Large intestine (tissue), 3 donors: ENCODE results near the gene USP32. TPM values are rescaled to one million over a fixed set of nuclear protein-coding genes. Genes with fewer than 3 reads are reported as not detected.

ENCODE experiments used
- DNase-seq, 2 donors: peaks; one replicate each; pipeline versions ENCODE4 v3.0.0 to v3.0.0-alpha.2; 2013
- H3K27ac ChIP-seq: one replicate; pipeline ENCODE4 v1.5.1; 2013; ENCODE audit warnings: low read length
- H3K27me3 ChIP-seq: 2 replicates; pipeline ENCODE4 v1.6.1; 2013; ENCODE audit warnings: low read length; ENCODE audit not compliant: control insufficient read depth, insufficient read depth
- H3K36me3 ChIP-seq: 2 replicates; pipeline ENCODE4 v1.6.1; 2013; ENCODE audit warnings: low read length; ENCODE audit not compliant: control insufficient read depth, insufficient read depth
- H3K4me1 ChIP-seq: one replicate; pipeline ENCODE4 v1.6.1; 2013; ENCODE audit warnings: low read length; ENCODE audit not compliant: control insufficient read depth, insufficient read depth
- H3K4me3 ChIP-seq: one replicate; pipeline ENCODE4 v1.5.1; 2013; ENCODE audit warnings: low read length
- H3K9me3 ChIP-seq: one replicate; pipeline ENCODE4 v1.6.1; 2013; ENCODE audit warnings: mild to moderate bottlenecking, low read depth, low read length, moderate library complexity; ENCODE audit not compliant: control insufficient read depth
- WGBS: methylation state at CpG from one replicate; pipeline ENCODE4 v1.1.5; 2013; ENCODE audit warnings: low lambda C conversion rate; ENCODE audit not compliant: insufficient coverage; 5-methylcytosine and 5-hydroxymethylcytosine counted together
- polyA plus RNA-seq: library from polyadenylated mRNA; unstranded; fragments of 120-200 nt; gene quantifications from one replicate; pipeline ENCODE4 v1.2.1, GENCODE V29; 2013

USP32 gene
- polyA plus RNA-seq, 1 donor = 24.0 TPM

- WGBS = 100% methylated on average over 1 of the region's 6 CpGs
- H3K36me3 ChIP-seq = no peaks in the 10 kb centered on the region
- no peaks in the 10 kb centered on the region for H3K9me3 ChIP-seq
- no peak for DNase-seq
- no peak overlapping the region for H3K27ac ChIP-seq
- H3K4me1 ChIP-seq = no peaks in the 10 kb centered on the region
- H3K27me3 ChIP-seq = no peaks in the 10 kb centered on the region
- no peak overlapping the region for H3K4me3 ChIP-seq
These were observed 19.0 kb downstream of the USP32 start for GRCh38 chr17:60372790-60373483.

GRCh38 chr17:60371818-60372510 lies 20.0 kb downstream of the USP32 start:
- no peaks in the 10 kb centered on the region for H3K9me3 ChIP-seq
- no peaks in the 10 kb centered on the region for H3K27me3 ChIP-seq
- 34% methylated on average over 2 of the region's 4 CpGs for WGBS
- H3K4me3 ChIP-seq = no peak overlapping the region
- no peak for DNase-seq
- H3K4me1 ChIP-seq = no peaks in the 10 kb centered on the region
- H3K36me3 ChIP-seq = no peaks in the 10 kb centered on the region
- no peak overlapping the region for H3K27ac ChIP-seq

- Histone ChIP-seq H3K4me1 (no peaks in the 10 kb centered on the region), H3K4me3 (no peak overlapping the region), H3K9me3 (no peaks in the 10 kb centered on the region), H3K27me3 (no peaks in the 10 kb centered on the region), H3K27ac (no peak overlapping the region), H3K36me3 (no peaks in the 10 kb centered on the region)
- no CpG with 5 or more reads among the region's 3 CpGs for WGBS
- DNase-seq = no peak
These were observed 20.5 kb downstream of the USP32 start for GRCh38 chr17:60371416-60371815.

GRCh38 chr17:60369727-60370126 lies 22.2 kb downstream of the USP32 start:
- Histone ChIP-seq H3K27ac (no peak overlapping the region), H3K36me3 (no peaks in the 10 kb centered on the region), H3K27me3 (no peaks in the 10 kb centered on the region), H3K9me3 (no peaks in the 10 kb centered on the region), H3K4me1 (no peaks in the 10 kb centered on the region), H3K4me3 (no peak overlapping the region)
- WGBS = no CpG with 5 or more reads among the region's 2 CpGs
- DNase-seq = no peak

GRCh38 chr17:60363700-60364405 lies 28.1 kb downstream of the USP32 start:
- Histone ChIP-seq H3K4me1 (no peaks in the 10 kb centered on the region), H3K9me3 (no peaks in the 10 kb centered on the region), H3K27me3 (no peaks in the 10 kb centered on the region), H3K36me3 (no peaks in the 10 kb centered on the region), H3K4me3 (no peak overlapping the region), H3K27ac (no peak overlapping the region)
- no CpG with 5 or more reads among the region's 3 CpGs for WGBS
- DNase-seq = no peak

GRCh38 chr17:60362329-60362728 lies 29.6 kb downstream of the USP32 start:
- Histone ChIP-seq H3K4me1 (no peaks in the 10 kb centered on the region), H3K36me3 (no peaks in the 10 kb centered on the region), H3K27me3 (no peaks in the 10 kb centered on the region), H3K4me3 (no peak overlapping the region), H3K27ac (no peak overlapping the region), H3K9me3 (no peaks in the 10 kb centered on the region)
- WGBS = 67% methylated on average over 1 of the region's 4 CpGs
- DNase-seq = no peak

GRCh38 chr17:60361889-60362288 lies 30.0 kb downstream of the USP32 start:
- H3K36me3 ChIP-seq = no peaks in the 10 kb centered on the region
- no peak for DNase-seq
- 68% methylated on average over 2 of the region's 2 CpGs for WGBS

GRCh38 chr17:60359415-60359814 lies 32.5 kb downstream of the USP32 start:
- no peaks in the 10 kb centered on the region for H3K9me3 ChIP-seq
- no peaks in the 10 kb centered on the region for H3K4me1 ChIP-seq
- DNase-seq = no peak
- no peaks in the 10 kb centered on the region for H3K36me3 ChIP-seq
- H3K27me3 ChIP-seq = no peaks in the 10 kb centered on the region
- H3K4me3 ChIP-seq = no peak overlapping the region
- no peak overlapping the region for H3K27ac ChIP-seq

More at GRCh38 chr17:60361889-60362288, 30.0 kb downstream of the USP32 start:
- no peak overlapping the region for H3K4me3 ChIP-seq
- no peaks in the 10 kb centered on the region for H3K9me3 ChIP-seq
- no peak overlapping the region for H3K27ac ChIP-seq
- no peaks in the 10 kb centered on the region for H3K27me3 ChIP-seq
- H3K4me1 ChIP-seq = no peaks in the 10 kb centered on the region

- no CpG with 5 or more reads among the region's 3 CpGs for WGBS
- Histone ChIP-seq H3K36me3 (no peaks in the 10 kb centered on the region), H3K27ac (no peak overlapping the region), H3K4me3 (no peak overlapping the region), H3K9me3 (no peaks in the 10 kb centered on the region), H3K4me1 (no peaks in the 10 kb centered on the region), H3K27me3 (no peaks in the 10 kb centered on the region)
- DNase-seq = no peak
These were observed 33.2 kb downstream of the USP32 start for GRCh38 chr17:60358606-60359225.

- no peak overlapping the region for H3K27ac ChIP-seq
- no CpG with 5 or more reads among the region's 1 CpG for WGBS
- no peak overlapping the region for H3K4me3 ChIP-seq
- H3K36me3 ChIP-seq = no peaks in the 10 kb centered on the region
- DNase-seq = no peak
- H3K27me3 ChIP-seq = no peaks in the 10 kb centered on the region
- no peaks in the 10 kb centered on the region for H3K4me1 ChIP-seq
- no peaks in the 10 kb centered on the region for H3K9me3 ChIP-seq
These were observed 35.0 kb downstream of the USP32 start for GRCh38 chr17:60356940-60357339.
